Esophagus muscularis mucosa (tissue), 3 donors: ENCODE measurements around the gene SLC45A1.

ENCODE experiments used
- CTCF ChIP-seq, 3 experiments: fragments of 200-600 bp in 2 of 3; fragments of 450-650 bp in 1 of 3; sonication (generic) in 2 of 3; IDR thresholded peaks; one replicate each; pipeline ENCODE4 v1.5.1; 2017 to 2019; ENCODE audit warnings: antibody characterized with exemption in 3 of 3, mild to moderate bottlenecking in 2 of 3, moderate library complexity in 1 of 3
- POLR2AphosphoS5 ChIP-seq, 2 donors: sonication (generic); formaldehyde crosslinking; IDR thresholded peaks; one replicate each; pipeline ENCODE4 v1.6.1; 2017; ENCODE audit warnings: antibody characterized with exemption in 2 of 2

- TF ChIP-seq CTCF (IDR thresholded peaks at IDR 0.05) (no peak), POLR2AphosphoS5 (IDR thresholded peaks at IDR 0.05) (no peak)
Observed at GRCh38 chr1:8389958-8390535, 72.1 kb downstream of the SLC45A1 start.
